Ramos (cell line): ENCODE measurements around the gene BOLA1.
"Not testable (repeated sequence)": the region's sequence is repeated elsewhere in the genome, so short reads cannot be mapped to it uniquely, and the experiment has no call there.

Experiments used
- in situ Hi-C: fragments of 300-500 bp; cut with MboI; formaldehyde crosslinking; loops from one replicate; pipeline ENCODE4 v1.14.3; 2022; ENCODE audit warnings: low sequenced_read_pairs; ENCODE audit not compliant: unreplicated experiment

BOLA1 gene

GRCh38 chr1:149886396-149887195, 12.8 kb upstream of the BOLA1 start:
- in situ Hi-C loops, result no loop called here

DNA sequence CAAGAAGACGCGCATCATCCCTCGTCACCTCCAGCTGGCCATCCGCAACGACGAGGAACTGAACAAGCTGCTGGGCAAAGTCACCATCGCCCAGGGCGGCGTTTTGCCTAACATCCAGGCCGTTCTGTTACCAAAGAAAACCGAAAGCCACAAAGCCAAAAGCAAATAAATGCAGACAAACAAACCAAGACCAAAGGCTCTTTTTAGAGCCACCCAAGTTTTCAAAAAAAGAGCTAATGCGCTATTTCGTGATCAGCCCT, 12.2 kb upstream of the BOLA1 start:
- in situ Hi-C loops, result not testable (repeated sequence)

GRCh38 chr1:149887456-149888246, 11.7 kb upstream of the BOLA1 start:
- in situ Hi-C loops, result no loop called here

DNA sequence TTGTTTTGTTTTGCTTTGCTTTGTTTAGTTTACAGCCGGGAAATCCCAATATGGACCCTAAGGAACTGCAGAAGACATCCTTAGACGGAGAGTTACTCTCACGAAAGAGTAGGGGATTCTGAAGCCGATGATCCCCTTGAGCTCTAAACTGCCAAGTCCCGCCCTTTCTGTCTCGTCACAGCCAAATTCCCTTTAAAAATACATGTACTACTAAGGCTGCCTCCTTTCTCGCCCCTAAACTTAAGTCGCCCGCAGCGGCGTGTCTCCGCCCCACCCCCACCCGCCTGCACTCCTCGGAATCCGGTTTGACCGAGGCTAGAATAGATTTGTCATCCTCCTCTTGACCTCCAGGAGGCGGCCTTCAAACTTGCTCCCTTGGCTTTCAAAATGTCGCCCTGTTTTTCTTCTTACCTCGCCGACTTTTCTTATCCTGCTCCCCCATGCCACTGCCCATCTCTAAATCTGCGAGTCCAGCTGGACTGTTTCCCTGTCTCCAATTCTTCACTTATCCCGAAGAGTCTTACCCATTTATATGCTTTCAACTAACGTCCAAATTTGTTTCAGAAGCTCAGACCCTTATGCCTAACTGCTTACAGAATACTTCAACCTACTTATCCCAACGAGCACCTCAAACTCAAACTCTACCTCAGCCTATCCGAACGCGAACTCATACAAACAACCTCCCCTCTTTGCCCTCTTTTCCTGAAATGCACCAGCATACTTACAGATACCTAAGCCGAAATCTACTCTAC, 10.9 kb upstream of the BOLA1 start:
- in situ Hi-C loops, result no loop called here

GRCh38 chr1:149888999-149889289, 10.4 kb upstream of the BOLA1 start:
- in situ Hi-C loops, result no loop called here

GRCh38 chr1:149896575-149896974, 2.8 kb upstream of the BOLA1 start:
- in situ Hi-C loops, result no loop called here

GRCh38 chr1:149903836-149904491, 4.6 kb downstream of the BOLA1 start:
- in situ Hi-C loops, result no loop called here

DNA sequence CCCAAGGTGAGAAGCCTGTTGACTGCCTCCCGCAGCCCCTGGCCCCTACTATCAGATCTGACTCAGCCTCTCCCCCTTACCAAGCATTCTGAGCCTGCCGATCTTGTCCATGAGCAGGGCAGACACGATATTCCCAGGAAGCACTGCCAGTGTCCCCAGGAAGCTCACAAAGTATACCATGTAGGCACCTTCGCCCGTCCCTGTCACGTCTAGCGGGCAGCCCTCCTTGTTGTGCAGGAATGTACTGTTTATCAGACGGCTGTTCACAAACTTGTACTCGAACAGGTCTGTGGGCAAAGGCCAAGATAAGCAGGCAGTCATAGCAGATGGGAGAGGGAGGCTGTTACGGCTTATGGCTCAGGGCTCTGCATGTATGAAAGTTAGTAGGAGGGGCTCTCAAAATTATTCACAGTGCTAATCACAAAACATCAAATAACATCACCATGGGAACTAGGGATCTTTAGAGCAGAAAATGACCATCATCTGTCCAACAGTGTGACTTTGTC, 7.3 kb downstream of the BOLA1 start:
- in situ Hi-C loops, result no loop called here

DNA sequence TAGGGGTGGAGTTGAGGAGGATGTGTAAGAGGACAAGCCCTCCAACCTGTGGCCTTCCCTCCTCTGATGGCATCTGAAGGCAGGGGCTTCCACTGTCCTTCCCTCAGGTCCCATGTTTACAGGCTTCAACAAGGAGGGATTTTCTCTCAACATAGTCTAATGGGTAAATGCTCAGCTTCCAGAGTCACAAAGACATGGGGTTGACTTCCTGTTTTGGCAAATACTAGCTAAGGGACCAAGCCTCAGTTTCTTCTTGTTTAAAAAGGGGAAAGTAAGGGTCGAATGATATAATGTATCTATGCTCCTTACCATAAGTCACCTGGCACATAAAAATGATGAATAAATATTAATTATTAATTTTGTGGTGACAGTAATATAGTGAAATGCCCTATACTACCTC, 15.2 kb downstream of the BOLA1 start:
- in situ Hi-C loops, result no loop called here

GRCh38 chr1:149915429-149916192, 16.2 kb downstream of the BOLA1 start:
- in situ Hi-C loops, result no loop called here

- in situ Hi-C loops, result no loop called here
Measured at GRCh38 chr1:149916193-149916897, 17.0 kb downstream of the BOLA1 start.

GRCh38 chr1:149916898-149917252, 17.5 kb downstream of the BOLA1 start:
- in situ Hi-C loops, result no loop called here

DNA sequence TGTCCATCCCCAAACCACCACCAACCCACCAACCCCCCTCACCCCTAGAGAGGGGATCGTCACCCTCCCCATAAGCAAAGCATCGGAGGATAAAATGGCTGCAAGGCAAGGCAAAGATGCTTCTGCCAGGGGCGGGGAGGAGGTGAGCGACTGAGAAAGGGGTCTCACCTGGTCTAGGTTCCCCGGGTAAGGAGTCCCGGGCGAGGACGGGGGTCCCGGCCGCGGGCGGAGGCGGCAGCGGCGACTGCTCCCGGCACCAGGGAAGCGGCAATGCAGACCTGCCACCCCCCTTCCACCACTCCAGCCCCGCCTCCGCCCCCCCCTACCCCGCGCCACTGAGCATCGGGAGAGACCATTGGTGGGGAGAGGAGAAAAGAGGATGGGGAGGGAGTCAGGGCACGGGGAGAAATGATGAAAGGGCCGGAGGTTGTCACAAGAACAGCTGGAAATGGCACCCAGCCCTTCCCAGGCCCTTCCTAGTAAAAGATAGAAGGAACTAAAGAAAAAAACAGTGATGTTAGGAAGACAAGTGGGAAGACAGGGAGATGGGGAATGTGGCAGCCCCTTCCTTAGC, 18.3 kb downstream of the BOLA1 start, which contains the start of gene SV2A:
SV2A (minus strand) TSS at position 274 of the 574 bp plus-strand sequence. CDS start 4,004 bp downstream, outside the sequence.
- in situ Hi-C loops, result no loop called here

DNA sequence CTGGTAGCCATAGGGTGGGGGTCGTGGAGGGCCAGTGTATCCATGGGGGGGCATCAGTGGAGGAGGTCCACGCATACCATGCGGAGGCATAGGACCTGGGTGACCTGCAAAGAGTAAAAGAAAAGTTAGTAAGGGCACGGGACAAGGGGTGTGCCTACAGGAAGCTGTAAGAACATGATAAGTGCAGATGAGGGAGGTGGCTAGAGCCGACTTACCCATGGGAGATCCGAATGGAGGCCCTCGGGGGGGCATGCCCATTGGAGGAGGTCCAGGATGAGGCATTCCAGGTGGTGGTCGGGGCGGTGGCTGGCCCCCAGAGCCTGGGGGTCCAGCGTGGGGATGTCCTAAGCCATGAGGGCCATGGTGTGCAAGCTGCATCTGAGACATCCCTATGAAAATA, 24.3 kb downstream of the BOLA1 start:
- in situ Hi-C loops, result no loop called here

DNA sequence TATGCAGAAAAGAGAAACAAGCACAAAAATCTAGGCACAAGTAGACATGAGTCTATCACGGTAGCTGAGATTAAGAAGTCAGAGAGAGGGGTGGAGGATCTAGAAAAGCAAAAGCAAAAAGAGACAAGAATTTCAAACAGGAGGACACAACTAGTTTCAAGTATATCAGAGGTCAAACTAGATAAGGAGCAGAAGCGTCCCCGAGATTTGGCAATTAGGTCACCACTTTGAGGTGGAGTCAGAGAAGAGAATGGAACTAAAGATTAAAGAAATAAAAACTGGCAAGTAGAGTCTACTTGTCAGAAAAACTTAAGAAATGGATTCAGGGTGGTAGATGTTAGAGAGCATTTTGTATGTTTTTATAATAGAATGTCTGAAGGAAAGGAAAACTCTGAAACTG, 26.0 kb downstream of the BOLA1 start:
- in situ Hi-C loops, result no loop called here

- in situ Hi-C loops, result no loop called here
Measured at GRCh38 chr1:149925751-149926150, 26.4 kb downstream of the BOLA1 start.

GRCh38 chr1:149926296-149926695, 26.9 kb downstream of the BOLA1 start:
- in situ Hi-C loops, result no loop called here

- in situ Hi-C loops, result no loop called here
Measured at GRCh38 chr1:149927056-149927562, 27.7 kb downstream of the BOLA1 start.
